ENCODE measurements around the gene SDF2.

The SDF2 gene

GRCh38 chr17:28598799-28599310, 62.9 kb downstream of the SDF2 start, which contains the start of gene SPAG5:
Gene SPAG5, minus strand, starts transcription at chr17:28599025. Its CDS starts 79 bp downstream, at chr17:28598946.
- peak within 1 kb of the TSS; percentile 83 for H2AFZ ChIP-seq (ENCODE audit: low read length)
- H3K4me3 ChIP-seq (ENCODE audit: low read length, poor library complexity, severe bottlenecking), result peak within 1 kb of the TSS; percentile 95
- H4K20me1 ChIP-seq (ENCODE audit: insufficient read depth, low read length, poor library complexity, severe bottlenecking), result no peaks in the 10 kb centered on the region
- H3K9me3 ChIP-seq (ENCODE audit: insufficient read depth, low read depth, low read length), result no peaks in the 10 kb centered on the region
- peak within 1 kb of the TSS; percentile 93 for H3K4me2 ChIP-seq (ENCODE audit: low read depth, low read length, poor library complexity, severe bottlenecking)
- no peaks in the 10 kb centered on the region for H3F3A ChIP-seq (ENCODE audit: low read depth)
- peaks cover 21% of the 10 kb centered on the region for H3K4me1 ChIP-seq (ENCODE audit: insufficient read depth, low read length, poor library complexity, severe bottlenecking)
- H3K27me3 ChIP-seq (ENCODE audit: insufficient read depth, low read length, poor library complexity, severe bottlenecking), result no peaks in the 10 kb centered on the region
- peak within 1 kb of the TSS; percentile 95 for H3K9ac ChIP-seq (ENCODE audit: low read depth, low read length, poor library complexity, severe bottlenecking)
- H3K9me2 ChIP-seq (replicated peaks; ENCODE audit: low read depth, low read length), result no peaks in the 10 kb centered on the region
- no peaks in the 10 kb centered on the region for H3K36me3 ChIP-seq (ENCODE audit: insufficient read depth, low read length)
- no peak for TF ChIP-seq EZH2phosphoT487 (IDR thresholded peaks at IDR 0.05; ENCODE audit: borderline replicate concordance)
- TF ChIP-seq, protein P1, sequence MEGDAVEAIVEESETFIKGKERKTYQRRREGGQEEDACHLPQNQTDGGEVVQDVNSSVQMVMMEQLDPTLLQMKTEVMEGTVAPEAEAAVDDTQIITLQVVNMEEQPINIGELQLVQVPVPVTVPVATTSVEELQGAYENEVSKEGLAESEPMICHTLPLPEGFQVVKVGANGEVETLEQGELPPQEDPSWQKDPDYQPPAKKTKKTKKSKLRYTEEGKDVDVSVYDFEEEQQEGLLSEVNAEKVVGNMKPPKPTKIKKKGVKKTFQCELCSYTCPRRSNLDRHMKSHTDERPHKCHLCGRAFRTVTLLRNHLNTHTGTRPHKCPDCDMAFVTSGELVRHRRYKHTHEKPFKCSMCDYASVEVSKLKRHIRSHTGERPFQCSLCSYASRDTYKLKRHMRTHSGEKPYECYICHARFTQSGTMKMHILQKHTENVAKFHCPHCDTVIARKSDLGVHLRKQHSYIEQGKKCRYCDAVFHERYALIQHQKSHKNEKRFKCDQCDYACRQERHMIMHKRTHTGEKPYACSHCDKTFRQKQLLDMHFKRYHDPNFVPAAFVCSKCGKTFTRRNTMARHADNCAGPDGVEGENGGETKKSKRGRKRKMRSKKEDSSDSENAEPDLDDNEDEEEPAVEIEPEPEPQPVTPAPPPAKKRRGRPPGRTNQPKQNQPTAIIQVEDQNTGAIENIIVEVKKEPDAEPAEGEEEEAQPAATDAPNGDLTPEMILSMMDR (conservative IDR thresholded peaks at IDR 0.05; ENCODE audit: low read length), result no peak
- peaks cover 43% of the 10 kb centered on the region for H3K79me2 ChIP-seq (ENCODE audit: insufficient read depth, low read length)

DNA sequence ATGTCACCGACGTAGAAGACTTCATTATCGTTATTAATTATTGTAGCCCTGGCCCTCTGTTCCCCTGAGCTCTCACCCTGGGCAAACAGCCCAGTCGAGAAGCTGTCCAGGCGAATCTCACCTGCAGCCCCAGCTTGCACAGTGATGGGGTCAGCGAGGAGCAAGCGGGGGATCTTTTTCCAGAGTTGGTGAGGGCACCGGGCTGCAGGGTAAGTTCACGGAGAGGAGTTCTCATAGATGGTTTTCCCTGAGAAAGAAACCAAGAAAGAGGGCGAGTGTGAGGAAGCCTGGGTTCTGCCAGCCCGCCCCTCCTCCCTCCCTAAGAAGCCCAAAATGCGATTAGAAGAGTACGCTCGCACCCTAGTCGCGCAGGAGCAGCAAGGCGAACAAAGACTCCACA, 63.3 kb downstream of the SDF2 start:
- peak overlapping the region; percentile 93 for H3K4me2 ChIP-seq (ENCODE audit: low read depth, low read length, poor library complexity, severe bottlenecking)
- H2AFZ ChIP-seq (ENCODE audit: low read length), result peak overlapping the region; percentile 83
- H3K9me3 ChIP-seq (ENCODE audit: insufficient read depth, low read depth, low read length), result no peaks in the 10 kb centered on the region
- TF ChIP-seq, protein P1 (conservative IDR thresholded peaks at IDR 0.05; ENCODE audit: low read length), result no peak
- no peak for TF ChIP-seq EZH2phosphoT487 (IDR thresholded peaks at IDR 0.05; ENCODE audit: borderline replicate concordance)
- no peaks in the 10 kb centered on the region for H4K20me1 ChIP-seq (ENCODE audit: insufficient read depth, low read length, poor library complexity, severe bottlenecking)
- H3K9ac ChIP-seq (ENCODE audit: low read depth, low read length, poor library complexity, severe bottlenecking), result peak overlapping the region; percentile 95
- H3K27me3 ChIP-seq (ENCODE audit: insufficient read depth, low read length, poor library complexity, severe bottlenecking), result no peaks in the 10 kb centered on the region
- H3K4me1 ChIP-seq (ENCODE audit: insufficient read depth, low read length, poor library complexity, severe bottlenecking), result peaks cover 21% of the 10 kb centered on the region
- H3F3A ChIP-seq (ENCODE audit: low read depth), result no peaks in the 10 kb centered on the region
- H3K4me3 ChIP-seq (ENCODE audit: low read length, poor library complexity, severe bottlenecking), result peak overlapping the region; percentile 95
- H3K36me3 ChIP-seq (ENCODE audit: insufficient read depth, low read length), result 0 out of 2 replicates have a peak, but pooled peaks cover under 1% of the 10 kb centered on the region
- peaks cover 45% of the 10 kb centered on the region for H3K79me2 ChIP-seq (ENCODE audit: insufficient read depth, low read length)
- H3K9me2 ChIP-seq (replicated peaks; ENCODE audit: low read depth, low read length), result no peaks in the 10 kb centered on the region

All from Loucy (cell line).